Measurements from ENCODE around the gene TMPRSS4.
"Not testable (repeated sequence)": the region's sequence is repeated elsewhere in the genome, so short reads cannot be mapped to it uniquely, and the experiment has no call there.

Gene TMPRSS4

DNA sequence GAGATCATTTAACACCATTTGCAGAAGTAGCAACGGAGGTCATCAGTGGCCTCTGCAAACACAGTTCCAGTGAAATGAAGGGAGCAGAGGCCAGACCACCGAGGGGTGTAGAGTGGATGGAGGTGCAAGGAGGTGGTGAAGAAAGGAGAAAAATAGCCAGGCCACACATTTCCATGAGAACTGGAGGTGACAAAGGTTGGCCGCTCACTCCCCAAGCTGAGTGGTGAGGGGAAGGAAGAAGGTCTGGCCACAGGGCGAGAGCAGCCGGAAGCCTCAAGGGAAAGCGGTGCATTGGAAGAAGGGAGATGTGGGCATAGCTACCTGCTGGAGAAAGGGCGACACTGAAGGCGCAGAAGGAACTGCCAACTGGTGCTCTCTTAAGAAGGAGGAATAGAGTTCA, 20.1 kb upstream of the TMPRSS4 start:
- no peak for DNase-seq

- no peak for DNase-seq
These were observed 19.4 kb upstream of the TMPRSS4 start for GRCh38 chr11:118057251-118058145.

DNA sequence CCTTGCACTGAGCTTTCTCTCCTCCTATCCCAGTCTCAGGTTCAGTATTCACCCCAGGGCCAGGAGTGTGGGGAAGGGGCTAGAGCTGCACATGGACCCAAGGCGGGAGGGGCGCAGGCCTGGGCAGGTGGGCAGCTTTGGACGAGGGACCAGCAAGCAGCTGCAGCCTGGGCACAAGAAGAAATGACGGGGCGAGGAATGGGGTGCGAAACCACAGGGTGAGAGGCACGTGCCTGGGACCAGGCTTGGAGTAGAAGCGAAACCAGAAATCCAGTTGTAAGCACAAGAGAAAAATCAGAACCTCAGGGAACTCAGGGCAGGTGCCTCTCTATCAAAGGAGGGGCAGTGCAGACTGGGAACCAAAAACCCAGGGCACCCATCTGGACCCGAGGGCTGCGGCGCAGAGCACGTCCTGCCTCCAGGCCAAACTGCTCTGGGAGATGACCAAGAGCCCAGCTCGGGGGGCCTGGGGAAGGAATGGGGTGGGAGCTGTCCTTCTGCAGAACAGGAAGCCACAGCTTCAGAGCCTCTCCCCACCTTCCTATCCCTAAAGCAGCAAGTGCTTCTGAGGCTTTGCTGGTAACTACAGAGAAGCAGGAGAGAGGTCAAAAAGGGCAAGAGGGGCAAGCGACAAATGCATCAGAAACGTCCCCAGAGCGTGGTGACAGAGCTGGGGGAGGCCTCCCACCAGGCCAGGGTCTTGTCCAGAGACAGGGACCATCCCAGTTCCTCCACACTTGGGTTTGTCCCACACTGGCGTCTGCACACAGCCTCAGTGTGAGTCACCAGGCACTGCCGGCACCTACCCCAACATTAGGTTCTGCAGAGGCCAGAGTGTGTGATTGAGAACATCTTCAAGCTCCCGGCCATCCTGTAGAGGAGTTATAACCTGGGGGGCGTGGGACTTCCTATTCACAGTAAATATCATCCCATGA, 18.3 kb upstream of the TMPRSS4 start:
- no peak for DNase-seq

DNA sequence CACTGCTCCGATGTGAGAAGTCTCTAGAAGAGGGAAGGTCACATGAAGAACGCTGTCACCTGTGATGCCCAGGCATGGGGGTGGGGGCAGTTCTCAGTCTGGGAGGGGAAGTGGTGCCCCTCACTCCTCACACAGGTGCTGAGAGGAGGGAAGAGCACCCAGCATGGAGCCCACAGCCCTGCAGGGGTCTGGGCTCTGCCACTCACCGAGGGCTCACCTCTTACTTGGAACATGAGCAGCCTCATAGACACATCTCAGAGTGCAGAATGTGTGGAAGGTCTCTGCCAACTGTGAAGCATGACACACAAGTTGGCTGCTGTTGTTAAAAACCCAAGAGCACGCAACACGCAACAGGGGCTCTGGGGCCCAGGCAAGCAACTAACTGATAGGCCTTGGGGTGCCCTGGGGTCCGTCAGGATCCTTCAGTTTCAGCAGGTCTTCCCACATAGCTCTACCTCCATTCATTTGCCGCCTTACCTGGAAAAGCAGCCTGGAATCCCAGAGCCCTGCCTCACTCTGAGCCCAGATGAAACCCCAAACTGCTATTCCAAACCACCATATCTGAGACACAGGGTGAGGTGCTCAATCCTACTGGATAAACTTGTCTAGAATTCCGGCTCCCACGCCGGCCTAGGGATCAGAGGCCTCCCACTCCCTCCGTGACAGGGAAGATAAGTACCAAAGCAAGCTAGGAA, 17.5 kb upstream of the TMPRSS4 start:
- DNase-seq: no peak

DNA sequence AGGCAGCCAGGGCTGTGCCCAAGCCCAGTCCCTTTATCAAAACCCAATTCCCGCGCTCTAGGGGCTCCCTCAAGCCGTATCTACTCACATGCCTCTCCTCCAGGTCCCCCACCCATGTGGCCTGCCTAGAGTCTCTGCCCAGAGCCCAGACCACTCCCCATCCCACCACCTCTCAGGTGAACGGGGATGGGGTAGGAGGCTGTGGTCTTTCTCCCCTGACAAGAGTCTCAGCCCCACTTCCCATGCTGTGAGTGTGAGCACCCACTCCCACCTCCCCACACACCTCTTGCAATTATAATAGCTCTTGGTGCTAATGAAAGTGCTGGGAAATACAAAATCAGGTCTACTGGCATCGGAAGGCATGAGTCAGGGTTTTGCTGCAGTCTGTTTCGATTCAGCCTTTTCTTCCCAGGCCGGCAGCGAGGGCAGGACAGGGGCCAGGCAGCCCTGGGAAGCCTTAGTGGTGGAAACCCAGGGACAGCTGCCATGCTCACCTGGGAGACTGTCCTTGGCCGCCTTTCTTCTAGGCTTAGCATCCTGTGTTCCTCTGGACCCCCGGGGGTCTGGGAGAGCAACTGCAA, 16.7 kb upstream of the TMPRSS4 start:
- no peak for DNase-seq

- no peak for DNase-seq
These were observed 16.0 kb upstream of the TMPRSS4 start for GRCh38 chr11:118060869-118061268.

GRCh38 chr11:118061586-118062125, 15.2 kb upstream of the TMPRSS4 start:
- DNase-seq: no peak

DNA sequence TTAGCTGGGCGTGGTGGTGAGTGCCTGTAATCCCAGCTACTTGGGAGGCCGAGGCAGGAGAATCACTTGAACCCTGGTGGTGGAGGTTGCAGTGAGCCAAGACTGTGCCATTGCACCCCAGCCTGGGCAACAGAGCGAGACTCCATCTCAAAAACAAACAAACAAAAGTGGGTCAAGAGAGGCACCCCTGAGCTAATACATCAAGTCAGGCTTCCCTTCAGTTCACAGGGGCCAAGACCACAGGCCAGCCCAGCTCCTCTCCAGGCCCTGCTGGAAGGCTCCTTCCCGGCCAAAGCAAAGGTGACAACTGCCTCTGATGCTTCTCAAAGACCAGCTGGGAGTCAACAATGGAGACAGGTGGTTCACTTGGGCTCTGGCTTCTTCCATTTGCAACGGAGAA, 14.7 kb upstream of the TMPRSS4 start:
- not testable (repeated sequence) for DNase-seq

DNA sequence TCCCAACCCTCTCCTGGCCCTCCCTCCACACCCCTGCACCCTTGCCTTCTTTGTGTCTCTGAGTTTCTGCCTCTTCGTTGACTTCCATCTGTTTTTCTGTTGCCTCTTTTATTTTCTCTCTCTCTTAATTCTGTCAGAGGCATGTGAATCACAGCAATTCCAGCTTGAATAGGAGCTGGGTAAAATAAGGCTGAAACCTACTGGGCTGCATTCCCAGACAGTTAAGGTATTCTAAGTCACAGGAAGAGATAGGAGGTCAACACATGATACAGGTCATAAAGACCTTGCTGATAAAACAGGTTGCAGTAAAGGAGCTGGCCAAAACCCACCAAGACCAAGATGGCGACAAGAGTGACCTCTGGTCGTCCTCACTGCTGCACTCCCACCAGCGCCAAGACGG, 14.2 kb upstream of the TMPRSS4 start:
- not testable (repeated sequence) for DNase-seq

DNA sequence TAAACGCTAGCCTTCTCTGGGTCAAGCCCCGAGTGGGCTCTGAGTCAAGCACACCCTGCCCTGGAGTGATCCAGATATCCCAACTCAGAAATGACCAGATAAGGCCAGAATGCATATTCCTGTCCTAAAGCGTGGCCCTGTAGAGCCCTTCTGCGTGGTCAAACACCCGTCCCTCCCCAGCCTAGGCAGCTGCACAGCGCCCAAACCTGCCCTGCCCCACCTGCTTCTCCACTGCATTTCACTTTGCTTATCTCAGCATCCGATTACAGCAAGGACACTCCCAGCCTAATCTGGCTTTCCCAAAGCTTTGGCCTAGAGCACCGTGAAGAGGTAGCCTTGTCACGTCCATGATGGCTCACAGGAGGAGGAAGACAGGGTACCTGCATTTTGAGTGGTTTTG, 11.9 kb upstream of the TMPRSS4 start:
- no peak for DNase-seq

- DNase-seq: no peak
These were observed 11.5 kb upstream of the TMPRSS4 start for GRCh38 chr11:118065384-118065783.

- DNase-seq: no peak
These were observed 9.9 kb upstream of the TMPRSS4 start for GRCh38 chr11:118067006-118067405.

DNA sequence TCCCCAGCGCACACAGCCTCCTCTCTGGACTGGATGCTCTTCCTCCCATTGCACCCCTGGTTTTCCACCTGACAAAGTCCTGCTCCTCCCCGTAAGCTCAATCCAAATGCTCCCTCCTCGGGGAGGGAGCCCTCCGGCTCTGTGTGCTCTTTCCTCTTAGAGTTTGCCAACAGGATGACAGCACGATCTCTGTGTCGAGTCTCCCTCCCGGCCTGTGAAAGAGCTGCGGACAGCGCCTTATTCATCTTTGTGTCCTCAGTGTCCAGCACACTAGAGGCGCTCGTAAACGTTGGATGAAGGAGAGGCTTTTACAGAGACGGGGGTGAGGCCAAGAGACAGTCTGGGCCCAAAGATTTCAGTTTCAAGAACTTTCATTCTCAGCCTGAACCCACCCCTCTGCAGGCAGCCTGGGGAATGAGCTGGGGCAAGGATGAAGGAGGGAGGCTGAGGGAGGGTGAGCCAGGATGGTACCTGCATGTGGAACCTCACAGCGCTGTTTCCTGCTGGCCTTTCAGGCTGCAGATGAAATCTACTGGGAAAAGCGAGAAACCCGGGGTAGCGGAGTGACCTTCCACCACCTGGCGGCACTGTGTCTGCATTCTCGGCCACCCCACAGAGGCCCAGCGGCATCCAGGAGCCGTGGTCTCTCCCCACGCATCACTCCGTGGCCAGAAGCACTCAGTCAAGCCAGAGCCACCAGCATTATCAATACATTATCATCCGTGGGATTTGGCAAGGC, 8.5 kb upstream of the TMPRSS4 start:
- DNase-seq: no peak

DNA sequence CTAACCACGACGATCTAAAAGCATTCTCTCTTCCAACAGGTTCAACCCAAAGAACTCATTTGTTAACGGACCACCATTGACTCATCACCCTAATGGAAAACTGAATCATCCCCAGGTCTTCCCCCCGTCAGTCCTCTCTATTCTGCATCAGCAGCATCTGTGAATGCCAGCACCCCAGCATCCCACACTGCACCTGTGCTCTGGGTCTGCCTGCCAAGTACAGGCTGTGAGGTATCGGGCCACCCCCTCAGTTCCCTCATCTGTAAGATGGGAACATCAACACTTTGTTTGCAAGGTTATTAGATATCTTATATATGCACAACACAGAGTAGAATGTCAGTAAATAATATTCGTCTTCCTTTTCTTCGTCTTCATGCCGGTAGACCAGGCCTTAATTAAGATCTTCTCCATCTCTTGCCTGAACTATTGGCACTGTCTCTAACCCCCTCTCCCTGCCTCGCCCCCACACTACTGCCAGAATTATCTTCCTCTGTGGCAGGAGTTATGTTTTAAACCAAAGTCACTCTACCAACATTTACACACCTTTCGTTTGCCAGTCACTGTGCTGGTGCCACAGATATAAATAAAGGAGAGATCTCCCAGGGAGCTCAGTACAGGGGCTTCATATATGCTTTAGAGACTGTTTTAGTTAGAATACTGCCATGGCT, 7.8 kb upstream of the TMPRSS4 start:
- no peak for DNase-seq

DNA sequence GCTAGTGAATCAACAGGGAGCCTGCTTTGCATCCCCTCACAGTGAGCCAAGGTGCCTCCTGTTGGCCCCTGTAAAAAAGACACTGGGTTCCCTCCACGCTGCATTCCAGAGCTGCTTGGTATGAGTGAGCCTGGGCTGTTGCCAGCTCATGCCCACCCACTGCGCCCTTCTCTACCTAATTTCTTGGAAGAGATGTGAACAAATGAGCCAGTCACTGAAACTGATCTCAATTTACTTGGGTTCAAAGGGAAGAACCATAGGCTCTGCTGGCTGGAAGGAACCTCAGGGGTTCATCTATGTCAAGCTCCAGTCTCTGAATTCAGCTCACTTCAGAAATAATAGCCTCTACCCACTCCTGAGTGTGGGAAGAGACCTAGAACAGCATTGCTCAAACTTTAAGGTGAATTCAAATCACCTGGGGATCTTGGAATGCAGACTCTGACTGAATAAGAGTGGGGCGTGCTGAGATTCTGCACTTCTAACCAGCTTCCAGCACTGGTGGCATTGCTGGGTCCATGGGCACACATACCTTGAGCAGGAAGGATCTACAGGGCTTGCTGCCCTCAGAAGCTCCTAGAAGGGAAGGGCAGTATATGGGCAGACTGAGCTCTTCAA, 5.4 kb upstream of the TMPRSS4 start:
- no peak for DNase-seq

DNA sequence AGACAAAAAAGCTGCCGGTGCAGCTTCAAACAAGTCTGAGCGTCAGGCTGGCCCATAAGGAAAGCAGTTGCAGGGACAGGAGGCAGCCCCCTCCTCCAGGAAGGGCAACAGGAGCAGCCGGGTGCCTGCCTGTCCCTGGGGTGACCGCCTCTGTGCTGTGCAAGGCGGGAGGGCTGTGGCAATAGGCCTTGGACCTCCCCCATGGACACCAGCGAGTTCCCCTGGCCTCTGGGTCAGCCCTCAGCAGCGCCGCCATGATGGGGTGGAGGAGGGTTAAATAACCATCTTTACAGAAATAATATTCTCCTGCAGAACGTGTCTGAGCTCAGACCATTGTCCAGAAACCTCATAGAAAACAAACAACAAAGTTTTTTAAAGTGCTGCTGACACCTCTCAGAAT, 3.3 kb upstream of the TMPRSS4 start:
- DNase-seq: no peak

DNA sequence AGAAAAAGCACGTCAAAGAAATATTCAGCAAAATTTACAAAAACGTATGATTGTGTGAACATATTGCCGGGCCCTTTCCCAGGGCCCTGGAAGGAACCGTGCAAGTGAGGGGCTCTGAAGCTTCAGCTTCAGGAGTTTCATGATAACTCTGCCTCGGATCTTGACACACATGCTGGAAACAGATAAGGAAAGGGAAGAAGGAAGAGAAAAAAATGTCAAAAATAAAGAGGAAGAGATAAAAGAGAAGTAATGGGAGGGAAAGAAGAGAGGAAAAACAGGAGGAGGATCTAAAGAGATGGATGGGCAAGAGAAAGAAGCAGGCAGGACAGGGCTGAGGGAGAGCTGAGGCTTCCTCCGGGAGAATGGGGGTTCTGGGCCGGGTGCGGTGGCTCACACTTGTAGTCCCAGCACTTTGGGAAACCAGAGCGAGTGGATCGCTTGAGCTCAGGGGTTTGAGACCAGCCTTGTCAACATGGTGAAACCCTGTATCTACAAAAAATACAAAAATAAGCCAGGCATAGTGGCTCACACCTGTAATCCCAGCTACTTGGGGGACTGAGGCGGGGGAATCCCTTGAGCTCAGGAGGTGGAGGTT, 2.7 kb upstream of the TMPRSS4 start:
- no peak for DNase-seq

DNA sequence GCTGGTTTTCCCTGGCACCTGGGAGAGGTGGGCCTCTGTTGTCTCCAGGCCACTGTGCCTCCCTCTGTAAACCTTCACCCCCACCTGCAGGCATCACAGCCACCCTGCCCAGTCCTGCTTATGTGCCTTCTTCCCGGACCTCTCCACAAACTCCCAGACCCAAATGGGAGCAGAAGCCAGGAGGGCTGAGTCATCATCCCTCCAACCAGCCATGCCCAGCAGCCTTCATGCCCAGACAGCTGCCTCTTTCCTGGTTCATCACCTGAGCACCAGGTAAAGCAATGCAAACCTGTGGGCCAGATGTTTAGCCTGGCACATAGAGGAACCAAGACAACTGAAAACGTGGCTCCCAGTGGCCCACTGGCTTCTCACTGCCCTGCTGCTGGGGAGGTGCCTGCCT, 2.1 kb upstream of the TMPRSS4 start:
- DNase-seq: no peak

- DNase-seq: no peak
These were observed 2.1 kb downstream of the TMPRSS4 start for GRCh38 chr11:118078911-118079411.

DNA sequence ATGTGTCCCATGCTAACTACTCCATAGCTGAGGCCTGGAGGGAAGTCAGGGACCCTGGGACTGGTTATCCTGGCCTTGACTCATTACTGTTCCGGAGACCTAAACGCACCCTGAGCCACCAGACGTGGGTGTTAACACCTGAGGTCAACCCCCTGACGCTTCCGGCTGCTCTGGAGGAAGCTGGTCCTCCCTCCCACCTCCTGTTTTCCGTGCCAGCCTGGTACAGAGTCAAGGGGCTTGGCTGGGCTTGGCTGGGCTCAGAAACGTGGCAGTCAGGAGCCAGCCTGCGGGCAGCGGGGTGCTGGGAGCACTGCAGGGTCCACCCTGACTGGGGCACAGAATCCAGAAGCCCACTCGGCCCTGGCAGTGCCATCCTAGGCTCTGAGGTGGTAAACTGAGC, 2.6 kb downstream of the TMPRSS4 start:
- no peak for DNase-seq
